ENCODE results near the gene STOML2. TPM values are rescaled to one million over a fixed set of nuclear protein-coding genes. Genes with fewer than 3 reads are reported as not detected.

STOML2 gene
- total and polyA plus RNA-seq, 2 donors (not counting 1 experiment from before 2014, with no cell fraction given), result 58.9 to 64.6 TPM

DNA sequence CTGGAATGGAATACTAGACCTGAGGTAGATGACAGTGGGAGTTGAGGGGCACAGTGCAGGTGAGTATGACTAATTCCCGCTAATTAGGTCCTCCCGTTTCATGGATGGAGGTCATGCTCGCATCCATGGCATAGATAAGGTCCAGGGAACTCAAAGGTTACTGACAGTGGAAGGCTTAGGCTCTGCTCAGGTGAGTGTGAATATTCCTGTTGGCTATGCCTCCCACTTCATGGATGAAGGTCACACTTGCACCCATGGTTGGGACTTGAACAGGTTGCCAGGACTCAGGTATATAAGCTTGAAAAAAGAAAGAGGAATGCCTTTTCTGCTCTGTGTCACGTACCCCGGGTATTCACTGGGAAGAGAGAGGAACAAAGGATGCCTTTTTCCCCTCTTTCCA lies 39.1 kb upstream of the STOML2 start:
- H3K27me3 ChIP-seq (replicated peaks in 1 of 4; ENCODE audit: control extremely low read depth in 1 of 4, control insufficient read depth in 3 of 4, insufficient read depth in 4 of 4, low read length in 3 of 4), result peaks cover 0 to 3% (median 0%) of the 10 kb centered on the region in 4 experiments
- H3K27ac ChIP-seq (ENCODE audit: low read length in 2 of 2), result no peak overlapping the region
- H3K79me2 ChIP-seq (ENCODE audit: control insufficient read depth, insufficient read depth, low read length), result no peaks in the 10 kb centered on the region
- no peaks in the 10 kb centered on the region for H4K20me1 ChIP-seq (ENCODE audit: control insufficient read depth, insufficient read depth, low read length, poor library complexity, severe bottlenecking)
- intact Hi-C loops (cut with micrococcal nuclease), result no loop called here
- ChIA-PET CTCF (no interaction called here), POLR2A (no interaction called here)
- TF ChIP-seq, protein P1, sequence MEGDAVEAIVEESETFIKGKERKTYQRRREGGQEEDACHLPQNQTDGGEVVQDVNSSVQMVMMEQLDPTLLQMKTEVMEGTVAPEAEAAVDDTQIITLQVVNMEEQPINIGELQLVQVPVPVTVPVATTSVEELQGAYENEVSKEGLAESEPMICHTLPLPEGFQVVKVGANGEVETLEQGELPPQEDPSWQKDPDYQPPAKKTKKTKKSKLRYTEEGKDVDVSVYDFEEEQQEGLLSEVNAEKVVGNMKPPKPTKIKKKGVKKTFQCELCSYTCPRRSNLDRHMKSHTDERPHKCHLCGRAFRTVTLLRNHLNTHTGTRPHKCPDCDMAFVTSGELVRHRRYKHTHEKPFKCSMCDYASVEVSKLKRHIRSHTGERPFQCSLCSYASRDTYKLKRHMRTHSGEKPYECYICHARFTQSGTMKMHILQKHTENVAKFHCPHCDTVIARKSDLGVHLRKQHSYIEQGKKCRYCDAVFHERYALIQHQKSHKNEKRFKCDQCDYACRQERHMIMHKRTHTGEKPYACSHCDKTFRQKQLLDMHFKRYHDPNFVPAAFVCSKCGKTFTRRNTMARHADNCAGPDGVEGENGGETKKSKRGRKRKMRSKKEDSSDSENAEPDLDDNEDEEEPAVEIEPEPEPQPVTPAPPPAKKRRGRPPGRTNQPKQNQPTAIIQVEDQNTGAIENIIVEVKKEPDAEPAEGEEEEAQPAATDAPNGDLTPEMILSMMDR (IDR thresholded peaks at IDR 0.05), result no peak
- TF ChIP-seq EZH2 (IDR thresholded peaks at IDR 0.05; ENCODE audit: borderline replicate concordance, insufficient read depth, low read depth, low read length, poor library complexity, severe bottlenecking), result no peak
- no peak for ATAC-seq (ENCODE audit: low read depth)
- Mint-ChIP-seq H3K27me3 (peaks cover 6% of the 10 kb centered on the region), H3K4me3 (no peak overlapping the region), H3K9me3 (ENCODE audit: insufficient read depth) (peaks cover 2% of the 10 kb centered on the region), H3K27ac (no peak overlapping the region), H3K4me1 (no peaks in the 10 kb centered on the region)
- H3K4me1 ChIP-seq (ENCODE audit: control insufficient read depth in 2 of 2, insufficient read depth in 2 of 2, low read length in 2 of 2), result no peaks in the 10 kb centered on the region
- no peaks in the 10 kb centered on the region for H3K36me3 ChIP-seq (replicated peaks in 1 of 2; ENCODE audit: control extremely low read depth in 1 of 2, control insufficient read depth in 1 of 2, extremely low read depth in 1 of 2, insufficient read depth in 2 of 2, low read length in 1 of 2)
- H2AFZ ChIP-seq (ENCODE audit: insufficient read depth, low read depth, low read length, poor library complexity, severe bottlenecking), result no peak overlapping the region
- WGBS (ENCODE audit: insufficient coverage), result 94% methylated on average over 3 of the region's 5 CpGs
- DNase-seq, result no peak
- no peak overlapping the region for H3K9ac ChIP-seq (ENCODE audit: low read length)
- peaks cover 2 to 37% (median 18%) of the 10 kb centered on the region in 3 donors for H3K9me3 ChIP-seq (ENCODE audit: control extremely low read depth in 1 of 3, control insufficient read depth in 2 of 3, insufficient read depth in 1 of 3, low read length in 2 of 3)
- H3K4me3 ChIP-seq (ENCODE audit: control extremely low read depth in 1 of 5, extremely low read depth in 1 of 5, insufficient read depth in 1 of 5, low read depth in 2 of 5, low read length in 4 of 5), result no peak overlapping the region
- no peak overlapping the region for H3K4me2 ChIP-seq (replicated peaks; ENCODE audit: low read depth, low read length, poor library complexity, severe bottlenecking)

DNA sequence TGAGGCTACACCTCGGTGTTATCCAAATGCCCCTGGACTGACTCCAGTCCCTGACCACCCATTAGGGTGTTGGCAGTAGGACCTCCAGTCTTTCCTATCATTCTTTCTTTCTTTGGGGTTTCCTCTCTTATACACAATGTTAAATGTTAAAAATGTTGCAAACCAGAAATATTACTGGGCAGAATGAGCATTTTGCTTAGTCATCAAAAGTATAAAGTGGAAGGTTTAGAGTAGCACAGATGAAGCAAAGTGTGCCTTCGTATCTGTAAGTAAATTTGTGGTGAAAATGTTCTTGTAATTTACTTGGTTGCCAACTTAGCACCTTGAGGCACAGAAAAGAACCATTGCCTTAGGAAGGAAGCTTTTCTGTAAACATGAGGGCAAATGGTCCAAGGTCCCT lies 37.2 kb upstream of the STOML2 start:
- ChIA-PET CTCF (no interaction called here), POLR2A (no interaction called here)
- H2AFZ ChIP-seq (ENCODE audit: insufficient read depth, low read depth, low read length, poor library complexity, severe bottlenecking), result no peak overlapping the region
- no peaks in the 10 kb centered on the region for H3K79me2 ChIP-seq (ENCODE audit: control insufficient read depth, insufficient read depth, low read length)
- no peak overlapping the region for H3K4me2 ChIP-seq (replicated peaks; ENCODE audit: low read depth, low read length, poor library complexity, severe bottlenecking)
- Mint-ChIP-seq H3K4me3 (no peak overlapping the region), H3K9me3 (ENCODE audit: insufficient read depth) (peaks cover 2% of the 10 kb centered on the region), H3K27me3 (peaks cover 6% of the 10 kb centered on the region), H3K4me1 (no peaks in the 10 kb centered on the region), H3K27ac (no peak overlapping the region)
- no peak overlapping the region for H3K27ac ChIP-seq (ENCODE audit: low read length in 2 of 2)
- H3K9ac ChIP-seq (ENCODE audit: low read length), result no peak overlapping the region
- H3K36me3 ChIP-seq (replicated peaks in 1 of 2; ENCODE audit: control extremely low read depth in 1 of 2, control insufficient read depth in 1 of 2, extremely low read depth in 1 of 2, insufficient read depth in 2 of 2, low read length in 1 of 2), result no peaks in the 10 kb centered on the region
- no peak for ATAC-seq (ENCODE audit: low read depth)
- no peak for DNase-seq
- TF ChIP-seq EZH2 (IDR thresholded peaks at IDR 0.05; ENCODE audit: borderline replicate concordance, insufficient read depth, low read depth, low read length, poor library complexity, severe bottlenecking), result no peak
- TF ChIP-seq, protein P1 (IDR thresholded peaks at IDR 0.05), result no peak
- intact Hi-C loops (cut with micrococcal nuclease), result no loop called here
- H4K20me1 ChIP-seq (ENCODE audit: control insufficient read depth, insufficient read depth, low read length, poor library complexity, severe bottlenecking), result no peaks in the 10 kb centered on the region
- no peaks in the 10 kb centered on the region for H3K4me1 ChIP-seq (ENCODE audit: control insufficient read depth in 2 of 2, insufficient read depth in 2 of 2, low read length in 2 of 2)
- no peak overlapping the region for H3K4me3 ChIP-seq (ENCODE audit: control extremely low read depth in 1 of 5, extremely low read depth in 1 of 5, insufficient read depth in 1 of 5, low read depth in 2 of 5, low read length in 4 of 5)
- peaks cover 2 to 32% (median 18%) of the 10 kb centered on the region in 3 donors for H3K9me3 ChIP-seq (ENCODE audit: control extremely low read depth in 1 of 3, control insufficient read depth in 2 of 3, insufficient read depth in 1 of 3, low read length in 2 of 3)
- 86% methylated on average over 1 of the region's 2 CpGs for WGBS (ENCODE audit: insufficient coverage)
- H3K27me3 ChIP-seq (replicated peaks in 1 of 4; ENCODE audit: control extremely low read depth in 1 of 4, control insufficient read depth in 3 of 4, insufficient read depth in 4 of 4, low read length in 3 of 4), result peaks cover 0 to 3% (median 0%) of the 10 kb centered on the region in 4 experiments
